ENCODE data around the gene TMEM53.
"Not testable (repeated sequence)": the region's sequence is repeated elsewhere in the genome, so short reads cannot be mapped to it uniquely, and the experiment has no call there.

Gene TMEM53

DNA sequence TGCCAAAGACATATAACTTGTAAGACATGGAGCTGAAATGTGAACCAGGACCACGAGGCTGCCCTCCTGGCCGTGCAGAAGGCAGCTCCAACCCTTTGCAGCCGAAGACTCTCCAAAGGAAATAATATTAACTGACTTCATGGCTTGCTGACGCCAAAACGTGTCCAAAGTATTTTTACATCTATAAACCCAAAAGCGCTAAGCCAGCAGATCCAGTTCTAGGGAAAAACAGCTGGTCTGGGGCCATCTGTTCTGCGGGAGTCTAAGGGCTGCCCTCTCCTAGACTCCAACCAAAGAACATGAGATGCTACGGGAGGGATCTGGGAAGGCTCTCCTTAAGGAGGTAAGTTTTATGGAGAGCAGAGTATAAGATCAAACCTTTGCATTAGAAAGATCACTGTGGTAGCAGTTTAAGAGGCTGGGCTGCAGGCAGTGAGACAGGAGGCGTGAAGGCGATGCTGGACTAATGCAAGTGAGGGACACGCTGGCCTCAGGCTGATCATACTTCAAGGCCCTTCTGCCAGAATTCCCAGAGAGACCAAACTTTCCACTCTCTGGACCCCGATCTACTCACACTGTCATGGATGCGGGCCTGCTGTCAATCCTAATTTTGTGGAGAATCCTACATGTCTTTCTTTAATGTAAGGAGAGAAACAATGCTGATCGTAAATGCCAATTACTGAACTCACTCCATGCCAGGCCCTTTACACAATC, 1.2 kb downstream of the TMEM53 start:
- no peak for DNase-seq (ENCODE audit: low read depth in 2 of 2)

- DNase-seq (ENCODE audit: low read depth in 2 of 2), result no peak
Observed at GRCh38 chr1:44672254-44672955, 1.9 kb downstream of the TMEM53 start.

DNA sequence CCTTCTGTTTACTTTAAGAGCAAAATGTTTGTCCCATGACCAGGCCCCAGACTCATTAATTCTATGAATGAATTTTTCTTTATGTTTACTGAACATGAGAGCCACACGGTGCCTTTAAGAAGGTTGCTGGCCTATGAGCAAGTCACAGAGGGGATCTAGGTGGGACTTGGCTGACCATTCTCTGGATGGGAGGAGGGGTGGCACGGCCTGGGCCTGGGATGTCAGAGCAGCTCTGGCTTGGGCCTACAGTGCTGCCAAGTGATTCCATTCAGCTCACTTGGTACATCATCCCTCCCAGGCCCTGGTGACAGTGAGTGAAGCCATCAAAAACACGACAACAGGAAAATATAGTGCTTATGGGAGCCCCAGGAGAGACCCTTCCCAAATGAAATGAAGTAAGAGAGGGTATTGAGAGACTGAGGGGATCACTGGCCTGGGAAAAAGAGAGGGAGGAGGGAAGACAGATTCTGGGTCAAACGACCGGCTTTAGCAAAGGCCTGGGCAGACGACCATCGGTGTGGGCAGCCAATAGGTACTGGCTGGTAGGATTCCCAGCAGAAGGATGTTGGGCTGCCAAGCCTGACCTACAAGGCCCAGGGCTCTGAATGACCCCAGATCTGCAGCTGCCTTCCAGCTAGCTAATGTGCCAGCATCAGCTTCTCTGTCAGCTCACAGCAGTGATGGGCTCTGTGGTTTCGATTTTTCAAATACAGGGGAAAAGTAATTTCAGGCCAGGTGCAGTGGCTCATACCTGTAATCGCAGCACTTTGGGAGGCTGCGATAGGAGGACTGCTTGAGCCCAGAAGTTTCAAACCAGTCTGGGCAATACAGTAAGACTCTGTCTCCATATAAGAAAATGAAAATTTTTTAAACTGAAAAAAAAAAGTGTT, 3.3 kb downstream of the TMEM53 start:
- no peak for DNase-seq (ENCODE audit: low read depth in 2 of 2)

DNA sequence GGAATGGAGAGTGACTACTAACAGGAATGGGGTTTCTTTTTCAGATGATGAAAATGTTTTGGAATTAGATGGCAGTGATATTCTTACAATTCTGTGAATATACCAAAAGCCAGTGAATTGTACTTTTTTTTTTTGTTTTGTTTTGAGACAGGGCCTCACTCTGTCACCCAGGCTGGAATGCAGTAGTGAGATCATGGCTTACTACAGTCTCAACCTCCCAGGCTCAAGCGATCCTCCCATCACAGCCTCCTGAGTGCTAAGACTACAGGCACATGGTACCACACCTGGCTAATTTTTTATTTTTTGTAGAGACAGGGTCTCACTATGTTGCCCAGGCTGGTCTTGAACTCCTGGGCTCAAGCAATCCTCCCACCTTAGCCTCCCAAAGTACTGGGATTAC, 7.6 kb downstream of the TMEM53 start:
- not testable (repeated sequence) for DNase-seq (ENCODE audit: low read depth in 2 of 2)

DNA sequence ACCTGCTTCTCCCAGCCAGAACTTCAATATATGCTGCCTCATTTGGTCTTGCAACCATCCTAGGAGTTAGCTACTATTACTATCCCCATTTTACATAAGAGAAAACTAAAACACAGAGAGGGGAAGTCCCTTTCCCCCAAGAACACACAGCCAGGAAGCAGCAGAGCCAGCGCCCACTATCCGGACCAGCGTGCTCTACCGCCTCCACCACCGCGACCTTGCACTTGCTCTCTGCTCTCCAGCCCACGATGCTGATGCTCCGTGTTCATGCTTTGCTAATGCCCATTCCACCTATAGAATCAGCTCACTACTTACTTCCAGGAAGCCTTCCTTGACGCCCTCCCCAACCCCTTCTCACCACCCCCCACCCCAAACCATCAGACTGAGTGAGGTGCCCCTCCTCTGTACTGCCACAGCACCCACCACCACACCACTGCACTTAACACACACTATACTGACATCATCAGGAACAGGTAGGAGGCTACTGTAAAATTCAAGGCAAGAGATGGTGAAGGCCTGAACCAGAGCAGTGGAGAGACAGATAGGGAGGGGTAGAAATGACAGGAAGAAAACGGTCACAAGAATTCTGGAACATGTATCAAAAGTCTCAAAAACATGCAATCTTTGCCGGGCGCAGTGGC, 9.4 kb downstream of the TMEM53 start:
- DNase-seq (ENCODE audit: low read depth in 2 of 2), result no peak

DNA sequence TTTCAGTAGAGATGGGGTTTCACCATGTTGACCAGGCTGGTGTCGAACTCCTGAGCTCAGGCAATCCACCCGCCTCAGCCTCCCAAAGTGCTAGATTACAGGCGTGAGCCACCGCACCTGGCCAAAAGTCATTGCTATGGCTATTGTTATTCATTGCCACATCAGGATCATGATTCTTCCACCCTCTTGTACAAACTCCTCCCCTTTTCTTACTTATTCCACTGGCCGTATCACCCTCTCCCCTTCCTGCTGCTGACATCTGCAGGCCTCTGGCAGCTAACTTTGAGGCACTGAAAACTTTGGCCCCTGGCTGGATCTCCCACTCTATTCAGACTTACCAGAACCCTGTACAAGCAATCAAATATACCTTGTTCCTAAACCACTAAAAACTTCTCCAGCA, 10.9 kb downstream of the TMEM53 start:
- no peak for DNase-seq (ENCODE audit: low read depth in 2 of 2)

DNA sequence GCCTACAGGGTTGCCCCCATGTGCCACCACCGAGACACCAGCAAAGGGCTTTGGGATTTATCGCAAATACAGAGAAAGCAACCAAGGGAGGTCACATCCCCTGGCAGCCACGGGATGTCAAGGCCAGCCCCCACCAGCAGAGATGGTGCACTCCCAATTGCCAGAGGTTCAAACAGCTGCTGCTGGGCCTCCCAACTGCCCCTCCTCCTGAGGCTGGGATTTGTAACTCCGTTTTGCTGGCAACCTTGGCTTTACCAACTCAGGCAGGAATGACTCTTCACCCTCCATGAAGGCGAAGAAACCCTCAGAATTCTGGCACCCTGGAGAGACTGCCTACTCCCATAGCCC, 11.6 kb downstream of the TMEM53 start:
- no peak for DNase-seq (ENCODE audit: low read depth in 2 of 2)

GRCh38 chr1:44661781-44662682, 12.2 kb downstream of the TMEM53 start:
- no peak for DNase-seq (ENCODE audit: low read depth in 2 of 2)

GRCh38 chr1:44660176-44660575, 14.1 kb downstream of the TMEM53 start:
- DNase-seq (ENCODE audit: low read depth in 2 of 2), result no peak

- DNase-seq (ENCODE audit: low read depth in 2 of 2), result no peak
Observed at GRCh38 chr1:44659566-44659965, 14.7 kb downstream of the TMEM53 start.

- no peak for DNase-seq (ENCODE audit: low read depth in 2 of 2)
Observed at GRCh38 chr1:44655609-44656008, 18.7 kb downstream of the TMEM53 start.

- no peak for DNase-seq (ENCODE audit: low read depth in 2 of 2)
Observed at GRCh38 chr1:44654621-44655187, 19.6 kb downstream of the TMEM53 start.

DNA sequence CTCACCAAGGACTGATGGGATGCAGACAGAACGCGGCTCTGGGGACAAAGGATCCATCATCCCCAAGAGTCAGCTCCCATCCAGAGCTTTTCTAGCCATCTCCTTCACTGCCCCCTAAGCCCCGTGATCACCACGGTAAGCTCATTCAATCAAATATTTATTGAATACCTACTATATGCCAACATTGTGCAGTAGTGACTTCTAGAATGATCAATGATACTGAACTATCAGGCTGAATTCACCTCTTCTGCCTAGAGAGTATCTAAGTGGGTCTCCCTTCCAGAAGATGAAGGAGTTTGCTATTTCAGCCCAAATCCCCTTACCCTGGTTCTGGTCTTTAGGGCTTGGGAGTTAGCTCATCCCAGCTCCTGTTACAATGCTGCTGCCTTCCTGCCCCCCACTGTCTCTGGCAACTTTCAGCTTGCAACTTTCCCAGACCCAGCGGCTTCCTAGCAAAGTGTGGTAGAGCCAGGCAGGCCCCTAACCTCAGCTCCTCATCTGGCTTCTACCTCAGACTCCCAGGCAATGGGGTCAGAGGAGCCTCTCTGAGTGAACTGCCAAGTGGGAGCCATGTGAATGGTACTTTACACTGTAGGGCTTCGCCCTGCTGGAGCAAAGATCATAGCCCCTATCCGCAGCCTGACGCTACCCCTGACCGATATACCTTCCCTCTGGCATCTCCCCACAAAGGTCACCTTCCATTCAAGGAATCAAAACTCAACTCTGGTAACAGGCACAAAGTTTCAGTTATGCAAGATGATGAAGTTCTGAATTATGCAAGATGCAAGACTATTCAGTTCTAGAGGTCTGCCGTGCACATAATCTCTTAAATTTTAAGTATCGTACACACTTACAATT, 20.9 kb downstream of the TMEM53 start:
- no peak for DNase-seq (ENCODE audit: low read depth in 2 of 2)

- DNase-seq (ENCODE audit: low read depth in 2 of 2), result peak; percentile 39 to 62
Observed at GRCh38 chr1:44652445-44653106, 21.7 kb downstream of the TMEM53 start.

DNA sequence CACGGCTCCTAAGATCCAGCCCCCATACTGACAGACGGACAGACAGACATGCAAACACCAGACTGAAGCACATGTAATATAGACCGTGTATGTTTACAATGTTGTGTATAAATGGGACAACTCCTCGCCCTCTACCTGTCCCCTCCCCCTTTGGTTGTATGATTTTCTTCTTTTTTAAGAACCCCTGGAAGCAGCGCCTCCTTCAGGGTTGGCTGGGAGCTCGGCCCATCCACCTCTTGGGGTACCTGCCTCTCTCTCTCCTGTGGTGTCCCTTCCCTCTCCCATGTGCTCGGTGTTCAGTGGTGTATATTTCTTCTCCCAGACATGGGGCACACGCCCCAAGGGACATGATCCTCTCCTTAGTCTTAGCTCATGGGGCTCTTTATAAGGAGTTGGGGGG, 23.2 kb downstream of the TMEM53 start:
- DNase-seq (ENCODE audit: low read depth in 2 of 2), result no peak

DNA sequence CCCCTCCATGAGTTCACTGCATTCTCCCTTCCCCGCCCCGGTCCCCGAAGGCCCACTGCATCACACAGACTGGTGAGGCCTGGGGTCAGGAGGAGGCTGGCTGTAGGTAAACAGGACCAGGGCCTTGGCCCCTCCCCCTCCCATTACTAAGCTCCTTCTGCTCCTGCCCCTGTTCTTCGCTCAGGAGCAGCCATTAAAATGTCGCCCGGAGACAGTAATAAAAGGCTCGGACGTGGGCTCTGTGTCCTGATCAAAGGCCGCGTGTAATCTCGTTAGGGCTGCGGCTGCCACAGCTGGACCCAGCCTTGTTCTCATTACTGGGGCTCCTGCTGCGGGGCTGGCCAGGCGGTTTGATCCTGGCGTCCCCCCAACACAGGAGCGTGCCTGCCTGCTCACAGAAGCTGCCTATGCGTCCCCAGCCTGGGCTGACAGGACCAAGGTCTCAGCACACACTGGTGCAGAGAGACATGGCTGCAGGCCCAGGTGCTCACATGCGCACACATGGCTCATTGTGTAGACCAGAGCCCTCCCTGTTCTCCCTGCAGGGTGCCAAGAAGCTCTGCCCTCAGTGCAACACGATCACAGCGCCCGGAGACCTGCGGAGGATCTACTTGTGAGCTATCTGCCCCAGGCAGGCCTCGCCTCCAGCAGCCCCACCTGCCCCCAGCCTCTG, 24.0 kb downstream of the TMEM53 start:
- DNase-seq (ENCODE audit: low read depth in 2 of 2), result no peak

GRCh38 chr1:44649788-44650158, 24.5 kb downstream of the TMEM53 start:
- DNase-seq (ENCODE audit: low read depth in 2 of 2), result no peak

DNA sequence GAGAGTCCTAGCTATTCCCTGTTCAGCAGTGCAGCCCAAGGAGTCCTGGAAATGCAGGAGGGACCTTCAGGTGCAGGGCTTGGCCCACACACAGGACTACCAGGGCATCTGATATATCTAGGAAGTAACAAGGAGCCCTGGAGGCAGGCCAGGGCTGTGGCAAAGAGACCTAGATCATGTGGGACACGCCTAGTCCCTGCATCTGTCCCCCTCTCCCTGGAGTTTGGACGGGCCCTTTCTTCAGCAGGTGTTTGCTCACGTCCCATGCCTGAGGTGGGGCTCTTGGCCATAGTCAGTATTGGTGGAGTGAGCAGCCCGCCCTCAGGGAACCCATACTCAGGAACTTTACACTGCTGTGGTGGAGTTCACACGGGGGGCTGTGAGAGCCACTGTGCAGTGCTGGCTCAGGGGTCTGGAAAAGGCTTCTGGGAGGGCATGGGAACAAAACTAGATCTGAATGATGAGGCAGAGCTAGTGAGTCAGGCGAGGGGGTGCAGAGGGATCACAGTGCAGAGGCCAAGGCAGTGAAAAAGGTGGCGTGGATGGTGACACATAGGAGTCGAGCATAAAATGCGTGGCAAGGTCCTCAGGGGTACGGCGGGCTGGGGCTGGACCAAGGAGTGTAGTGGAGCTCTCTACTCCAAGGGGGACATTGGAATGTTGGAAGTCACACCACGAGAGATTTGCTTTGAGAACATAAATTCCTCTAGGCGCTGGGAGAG, 25.6 kb downstream of the TMEM53 start:
- no peak for DNase-seq (ENCODE audit: low read depth in 2 of 2)

Measured in stimulated activated CD8-positive, alpha-beta memory T cell treated with anti-CD3 and anti-CD28 coated beads, Interleukin-7, amount 100 ng/mL, for 1 hour (primary cell).